NCI-H1417 (cell line): ENCODE measurements around the gene ST6GAL2.
A peak's percentile ranks its signal among the peaks of the same experiment; 100 is the strongest.

Experiments used
- DNase-seq, 3 experiments: peaks; one replicate each; lab custom pipeline; 2025; lab: John Stamatoyannopoulos, UW

The ST6GAL2 gene

GRCh38 chr2:106885971-106886915 lies at the start of gene ST6GAL2:
ST6GAL2 (minus strand) TSS chr2:106886167; CDS start chr2:106843977, 42,190 bp downstream.
- peak in 2 of 3 experiments; percentile 86 to 88 for DNase-seq

- DNase-seq = no peak
Measured at GRCh38 chr2:106932644-106933043, 46.7 kb upstream of the ST6GAL2 start.

GRCh38 chr2:106931717-106932335 lies 45.9 kb upstream of the ST6GAL2 start:
- peak in 1 of 3 experiments; percentile 16 for DNase-seq

- DNase-seq = no peak
Measured at GRCh38 chr2:106921451-106921850, 35.5 kb upstream of the ST6GAL2 start.

GRCh38 chr2:106919012-106919411 lies 33.0 kb upstream of the ST6GAL2 start:
- no peak for DNase-seq

GRCh38 chr2:106904242-106904641 lies 18.3 kb upstream of the ST6GAL2 start:
- no peak for DNase-seq

- no peak for DNase-seq
Measured at GRCh38 chr2:106899786-106900530, 14.0 kb upstream of the ST6GAL2 start.

GRCh38 chr2:106894545-106894944 lies 8.6 kb upstream of the ST6GAL2 start:
- no peak for DNase-seq

GRCh38 chr2:106892048-106892447 lies 6.1 kb upstream of the ST6GAL2 start:
- no peak for DNase-seq

GRCh38 chr2:106890606-106891005 lies 4.6 kb upstream of the ST6GAL2 start:
- DNase-seq = no peak

- DNase-seq = peak in 2 of 3 experiments; percentile 82 to 87
Measured at GRCh38 chr2:106886916-106887758, 1.2 kb upstream of the ST6GAL2 start.

GRCh38 chr2:106885329-106885728 lies 638 bp downstream of the ST6GAL2 start:
- DNase-seq = peak in 1 of 3 experiments; percentile 68

GRCh38 chr2:106882673-106883072 lies 3.3 kb downstream of the ST6GAL2 start:
- DNase-seq = no peak

GRCh38 chr2:106878206-106878605 lies 7.8 kb downstream of the ST6GAL2 start:
- no peak for DNase-seq

- no peak for DNase-seq
Measured at GRCh38 chr2:106876699-106877098, 9.3 kb downstream of the ST6GAL2 start.

- DNase-seq = peak in 2 of 3 experiments; percentile 75 to 94
Measured at GRCh38 chr2:106869512-106870275, 16.3 kb downstream of the ST6GAL2 start.

- peak in 1 of 3 experiments; percentile 4 for DNase-seq
Measured at GRCh38 chr2:106868275-106868674, 17.7 kb downstream of the ST6GAL2 start.

GRCh38 chr2:106867196-106867953 lies 18.6 kb downstream of the ST6GAL2 start:
- no peak for DNase-seq

- DNase-seq = no peak
Measured at GRCh38 chr2:106866641-106867040, 19.3 kb downstream of the ST6GAL2 start.

GRCh38 chr2:106864051-106864450 lies 21.9 kb downstream of the ST6GAL2 start:
- no peak for DNase-seq
